Panc1 (cell line): ENCODE measurements around the gene DDC.

Source experiments
- CTCF ChIP-seq: fragments of 450-650 bp; IDR thresholded peaks from 2 replicates; pipeline ENCODE4 v1.5.1; 2017; ENCODE audit warnings: mild to moderate bottlenecking
- POLR2AphosphoS5 ChIP-seq: IDR thresholded peaks from 2 replicates; pipeline ENCODE4 v1.6.1; 2012; ENCODE audit warnings: mild to moderate bottlenecking, low read depth, low read length, moderate library complexity
- REST ChIP-seq, 2 experiments: IDR thresholded peaks; 2 replicates each; pipeline ENCODE4 v1.6.1; 2011 to 2012; ENCODE audit warnings: low read depth in 2 of 2, control low read depth in 1 of 2, low read length in 1 of 2, mild to moderate bottlenecking in 1 of 2, moderate library complexity in 1 of 2; ENCODE audit not compliant: insufficient read depth in 1 of 2
- TCF7L2 ChIP-seq: IDR thresholded peaks from 2 replicates; pipeline ENCODE4 v1.6.1; 2011; ENCODE audit warnings: mild to moderate bottlenecking, low read depth, low read length, inconsistent platforms

- TF ChIP-seq CTCF = no peak
- no peak for TF ChIP-seq POLR2AphosphoS5
- TF ChIP-seq TCF7L2 = no peak
- TF ChIP-seq REST (IDR thresholded peaks at IDR 0.05; ENCODE audit: insufficient read depth in 1 of 2, low read depth in 2 of 2, low read length in 1 of 2) = no peak
Measured at GRCh38 chr7:50605059-50605458, 39.9 kb upstream of the DDC start.
